GM12878 (cell line): ENCODE measurements around the gene ZNF444.

Experiments used
- BCL11A ChIP-seq: IDR thresholded peaks from 2 replicates; pipeline ENCODE4 v1.6.1; 2011; ENCODE audit warnings: low read depth, low read length
- BRCA1 ChIP-seq: IDR thresholded peaks from 2 replicates; pipeline ENCODE4 v1.6.1; 2011; ENCODE audit warnings: low read depth, low read length, improper control_type of control experiment
- JUND ChIP-seq: IDR thresholded peaks from 2 replicates; pipeline ENCODE4 v1.6.1; 2012; ENCODE audit warnings: low read depth, mild to moderate bottlenecking, low read length, improper control_type of control experiment, moderate library complexity
- NFYB ChIP-seq: IDR thresholded peaks from 2 replicates; pipeline ENCODE4 v1.6.1; 2011; ENCODE audit warnings: low read depth, mild to moderate bottlenecking, low read length, improper control_type of control experiment, moderate library complexity; ENCODE audit not compliant: insufficient read depth
- POLR2A ChIP-seq: IDR thresholded peaks from 2 replicates; pipeline ENCODE4 v1.6.1; 2011; ENCODE audit warnings: low read depth, mild to moderate bottlenecking, low read length
- POLR2AphosphoS5 ChIP-seq: IDR thresholded peaks from 2 replicates; pipeline ENCODE4 v1.6.1; 2011; ENCODE audit warnings: mild to moderate bottlenecking, low read length, inconsistent platforms
- TF ChIP-seq, protein P1 (sequence below): IDR thresholded peaks from 2 replicates; pipeline ENCODE4 v1.6.1; 2012; ENCODE audit warnings: mild to moderate bottlenecking, low read depth, low read length
- TF ChIP-seq, protein P2 (sequence below), 3 experiments: IDR thresholded peaks in 2 of 3; conservative IDR thresholded peaks in 1 of 3; 2 replicates each; pipeline ENCODE4 v1.5.1; 2011; ENCODE audit warnings: low read depth in 3 of 3, low read length in 3 of 3, mild to moderate bottlenecking in 3 of 3, control low read depth in 2 of 3, moderate library complexity in 2 of 3, inconsistent platforms in 1 of 3, mixed read lengths in 1 of 3; ENCODE audit not compliant: control insufficient read depth in 2 of 3, insufficient read depth in 1 of 3; ENCODE audit errors: extremely low read depth in 1 of 3

GRCh38 chr19:56117889-56118288 is 23.2 kb upstream of the ZNF444 start:
- TF ChIP-seq POLR2AphosphoS5 (no peak), POLR2A (no peak), BRCA1 (no peak), NFYB (no peak), JUND (no peak), BCL11A (no peak)
- TF ChIP-seq, protein P1, sequence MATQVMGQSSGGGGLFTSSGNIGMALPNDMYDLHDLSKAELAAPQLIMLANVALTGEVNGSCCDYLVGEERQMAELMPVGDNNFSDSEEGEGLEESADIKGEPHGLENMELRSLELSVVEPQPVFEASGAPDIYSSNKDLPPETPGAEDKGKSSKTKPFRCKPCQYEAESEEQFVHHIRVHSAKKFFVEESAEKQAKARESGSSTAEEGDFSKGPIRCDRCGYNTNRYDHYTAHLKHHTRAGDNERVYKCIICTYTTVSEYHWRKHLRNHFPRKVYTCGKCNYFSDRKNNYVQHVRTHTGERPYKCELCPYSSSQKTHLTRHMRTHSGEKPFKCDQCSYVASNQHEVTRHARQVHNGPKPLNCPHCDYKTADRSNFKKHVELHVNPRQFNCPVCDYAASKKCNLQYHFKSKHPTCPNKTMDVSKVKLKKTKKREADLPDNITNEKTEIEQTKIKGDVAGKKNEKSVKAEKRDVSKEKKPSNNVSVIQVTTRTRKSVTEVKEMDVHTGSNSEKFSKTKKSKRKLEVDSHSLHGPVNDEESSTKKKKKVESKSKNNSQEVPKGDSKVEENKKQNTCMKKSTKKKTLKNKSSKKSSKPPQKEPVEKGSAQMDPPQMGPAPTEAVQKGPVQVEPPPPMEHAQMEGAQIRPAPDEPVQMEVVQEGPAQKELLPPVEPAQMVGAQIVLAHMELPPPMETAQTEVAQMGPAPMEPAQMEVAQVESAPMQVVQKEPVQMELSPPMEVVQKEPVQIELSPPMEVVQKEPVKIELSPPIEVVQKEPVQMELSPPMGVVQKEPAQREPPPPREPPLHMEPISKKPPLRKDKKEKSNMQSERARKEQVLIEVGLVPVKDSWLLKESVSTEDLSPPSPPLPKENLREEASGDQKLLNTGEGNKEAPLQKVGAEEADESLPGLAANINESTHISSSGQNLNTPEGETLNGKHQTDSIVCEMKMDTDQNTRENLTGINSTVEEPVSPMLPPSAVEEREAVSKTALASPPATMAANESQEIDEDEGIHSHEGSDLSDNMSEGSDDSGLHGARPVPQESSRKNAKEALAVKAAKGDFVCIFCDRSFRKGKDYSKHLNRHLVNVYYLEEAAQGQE, result no peak
- TF ChIP-seq, protein P2, sequence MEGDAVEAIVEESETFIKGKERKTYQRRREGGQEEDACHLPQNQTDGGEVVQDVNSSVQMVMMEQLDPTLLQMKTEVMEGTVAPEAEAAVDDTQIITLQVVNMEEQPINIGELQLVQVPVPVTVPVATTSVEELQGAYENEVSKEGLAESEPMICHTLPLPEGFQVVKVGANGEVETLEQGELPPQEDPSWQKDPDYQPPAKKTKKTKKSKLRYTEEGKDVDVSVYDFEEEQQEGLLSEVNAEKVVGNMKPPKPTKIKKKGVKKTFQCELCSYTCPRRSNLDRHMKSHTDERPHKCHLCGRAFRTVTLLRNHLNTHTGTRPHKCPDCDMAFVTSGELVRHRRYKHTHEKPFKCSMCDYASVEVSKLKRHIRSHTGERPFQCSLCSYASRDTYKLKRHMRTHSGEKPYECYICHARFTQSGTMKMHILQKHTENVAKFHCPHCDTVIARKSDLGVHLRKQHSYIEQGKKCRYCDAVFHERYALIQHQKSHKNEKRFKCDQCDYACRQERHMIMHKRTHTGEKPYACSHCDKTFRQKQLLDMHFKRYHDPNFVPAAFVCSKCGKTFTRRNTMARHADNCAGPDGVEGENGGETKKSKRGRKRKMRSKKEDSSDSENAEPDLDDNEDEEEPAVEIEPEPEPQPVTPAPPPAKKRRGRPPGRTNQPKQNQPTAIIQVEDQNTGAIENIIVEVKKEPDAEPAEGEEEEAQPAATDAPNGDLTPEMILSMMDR (IDR thresholded peaks at IDR 0.05 in 2 of 3, conservative IDR thresholded peaks at IDR 0.05 in 1 of 3; ENCODE audit: control insufficient read depth in 2 of 3, extremely low read depth in 1 of 3, insufficient read depth in 1 of 3, low read depth in 3 of 3, low read length in 3 of 3), result no peak
